Tibial nerve (tissue), 3 donors: Measurements from ENCODE around the gene SUSD4.

Experiments
- POLR2A ChIP-seq, 2 donors: fragments of 450-650 bp; IDR thresholded peaks; one replicate each; pipeline ENCODE4 v1.6.1; 2017; ENCODE audit warnings: antibody characterized with exemption in 2 of 2, mild to moderate bottlenecking in 2 of 2, moderate library complexity in 2 of 2
- TF ChIP-seq, protein P1 (sequence below), 5 experiments: fragments of 200-600 bp in 3 of 5; fragments of 450-650 bp in 2 of 5; sonication (generic) in 3 of 5; IDR thresholded peaks; one replicate each; pipeline ENCODE4 v1.5.1; 2016 to 2019; ENCODE audit warnings: antibody characterized with exemption in 5 of 5, mild to moderate bottlenecking in 3 of 5, moderate library complexity in 2 of 5

DNA sequence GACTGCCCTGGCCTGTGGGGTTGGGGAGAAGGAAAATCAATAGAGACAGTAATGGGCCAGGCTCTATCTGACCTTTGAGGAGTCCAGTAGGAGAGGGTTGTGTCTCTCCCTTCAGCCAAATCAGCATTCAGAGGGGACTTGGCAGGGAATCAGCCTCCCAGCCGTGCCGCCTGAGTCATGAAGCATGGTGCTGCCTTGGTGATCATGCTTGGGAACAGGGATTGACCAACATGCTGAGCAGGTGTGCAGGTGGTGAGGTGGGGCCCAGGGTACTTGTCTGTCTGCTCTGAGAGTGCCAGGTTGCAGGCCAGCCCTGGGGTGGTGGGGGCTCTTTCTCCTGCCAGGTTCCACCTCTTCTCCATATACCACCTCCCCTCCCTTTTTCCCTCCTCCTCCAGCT is 162.0 kb downstream of the SUSD4 start:
- TF ChIP-seq, protein P1, sequence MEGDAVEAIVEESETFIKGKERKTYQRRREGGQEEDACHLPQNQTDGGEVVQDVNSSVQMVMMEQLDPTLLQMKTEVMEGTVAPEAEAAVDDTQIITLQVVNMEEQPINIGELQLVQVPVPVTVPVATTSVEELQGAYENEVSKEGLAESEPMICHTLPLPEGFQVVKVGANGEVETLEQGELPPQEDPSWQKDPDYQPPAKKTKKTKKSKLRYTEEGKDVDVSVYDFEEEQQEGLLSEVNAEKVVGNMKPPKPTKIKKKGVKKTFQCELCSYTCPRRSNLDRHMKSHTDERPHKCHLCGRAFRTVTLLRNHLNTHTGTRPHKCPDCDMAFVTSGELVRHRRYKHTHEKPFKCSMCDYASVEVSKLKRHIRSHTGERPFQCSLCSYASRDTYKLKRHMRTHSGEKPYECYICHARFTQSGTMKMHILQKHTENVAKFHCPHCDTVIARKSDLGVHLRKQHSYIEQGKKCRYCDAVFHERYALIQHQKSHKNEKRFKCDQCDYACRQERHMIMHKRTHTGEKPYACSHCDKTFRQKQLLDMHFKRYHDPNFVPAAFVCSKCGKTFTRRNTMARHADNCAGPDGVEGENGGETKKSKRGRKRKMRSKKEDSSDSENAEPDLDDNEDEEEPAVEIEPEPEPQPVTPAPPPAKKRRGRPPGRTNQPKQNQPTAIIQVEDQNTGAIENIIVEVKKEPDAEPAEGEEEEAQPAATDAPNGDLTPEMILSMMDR (IDR thresholded peaks at IDR 0.05), result no peak
- TF ChIP-seq POLR2A (IDR thresholded peaks at IDR 0.05), result no peak
